NCI-H345 treated with DMSO at 0.1 percent for 48 hours (cell line): ENCODE data around the gene DCLK1.

ENCODE experiments used
- DNase-seq: peaks from one replicate; lab custom pipeline; 2025; ENCODE audit not compliant: unreplicated experiment; lab: John Stamatoyannopoulos, UW

The DCLK1 gene

GRCh38 chr13:35956074-35956473 is 175.1 kb downstream of the DCLK1 start:
- no peak for DNase-seq

DNA sequence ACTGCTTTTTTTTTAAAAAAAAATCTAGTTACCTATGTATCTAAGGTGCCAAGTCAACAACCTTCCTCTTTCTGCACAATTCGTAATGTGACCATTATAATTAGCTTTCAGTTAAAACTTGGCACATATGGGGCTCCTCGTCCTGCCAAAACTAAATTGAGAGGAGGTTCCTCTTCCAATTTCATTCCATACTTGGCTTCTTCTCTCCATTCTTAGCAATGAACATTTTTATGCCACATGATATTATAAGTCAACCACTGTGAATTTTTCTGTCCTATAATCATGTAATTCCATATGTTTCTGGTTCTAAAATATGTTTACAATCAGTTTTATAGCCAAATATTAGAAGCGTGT is 177.0 kb downstream of the DCLK1 start:
- no peak for DNase-seq

GRCh38 chr13:35953537-35954206 is 177.5 kb downstream of the DCLK1 start:
- peak; percentile 90 for DNase-seq

DNA sequence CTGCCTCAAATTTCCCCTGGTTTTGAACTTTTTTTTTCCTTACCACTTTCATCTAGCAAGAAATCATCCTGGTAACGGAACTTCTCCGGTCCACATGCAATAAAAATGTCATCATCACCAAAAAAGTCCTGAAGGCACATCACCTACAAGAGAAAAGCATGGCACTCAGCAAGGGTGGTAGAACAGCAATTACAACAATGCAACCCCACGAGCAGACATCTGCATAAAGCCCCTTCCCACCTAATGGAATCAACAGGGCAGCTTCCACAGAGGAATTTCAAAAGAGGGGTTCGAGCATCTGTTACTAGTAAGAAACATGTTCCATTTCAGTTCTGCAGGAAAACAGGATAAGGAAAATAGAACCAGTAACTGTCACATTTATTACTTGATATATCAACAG is 183.9 kb downstream of the DCLK1 start:
- no peak for DNase-seq

DNA sequence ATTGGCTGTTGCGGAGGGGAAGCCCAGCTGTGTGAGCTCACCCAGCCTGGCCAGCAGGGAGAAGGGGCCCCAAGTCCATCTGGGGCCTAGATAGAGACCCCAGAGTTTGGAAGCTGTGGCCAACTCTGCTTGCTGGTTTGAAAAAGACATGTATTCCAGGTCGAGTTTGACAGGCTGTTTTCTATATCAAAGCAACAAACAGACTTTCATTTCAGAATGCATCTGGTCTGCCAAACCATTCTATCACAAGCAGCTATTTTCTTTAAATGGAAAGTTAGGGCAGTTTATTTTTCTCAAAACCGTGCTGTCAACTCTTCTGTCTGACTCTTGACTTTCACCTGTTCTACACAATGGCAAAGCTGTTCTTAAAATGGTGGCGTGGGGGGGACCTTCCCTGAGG is 185.8 kb downstream of the DCLK1 start:
- DNase-seq = no peak

DNA sequence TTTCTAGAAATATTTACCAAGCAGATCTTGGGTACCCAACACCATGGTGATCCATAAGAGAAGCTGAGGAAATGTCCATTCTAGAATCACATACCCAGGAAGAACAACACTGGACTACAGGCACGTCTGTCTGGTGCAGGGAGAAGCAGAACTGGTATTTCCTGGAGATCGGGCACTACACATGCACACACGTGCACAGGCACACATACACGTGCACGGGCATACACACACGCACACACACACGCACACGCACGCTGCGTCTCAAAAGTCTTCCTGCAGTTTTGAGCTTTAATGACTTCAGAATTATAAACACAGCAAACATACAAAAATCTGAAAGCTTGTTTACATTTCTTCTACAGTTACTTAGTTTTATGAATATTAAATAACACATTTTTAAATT is 189.8 kb downstream of the DCLK1 start:
- DNase-seq = no peak

- no peak for DNase-seq
These were observed 190.4 kb downstream of the DCLK1 start for GRCh38 chr13:35940734-35941133.

GRCh38 chr13:35936246-35936978 is 194.8 kb downstream of the DCLK1 start:
- no peak for DNase-seq

GRCh38 chr13:35930665-35931631 is 200.2 kb downstream of the DCLK1 start:
- DNase-seq = no peak

- DNase-seq = no peak
These were observed 203.6 kb downstream of the DCLK1 start for GRCh38 chr13:35927567-35928021.

- DNase-seq = no peak
These were observed 204.2 kb downstream of the DCLK1 start for GRCh38 chr13:35926859-35927530.

GRCh38 chr13:35925669-35926068 is 205.5 kb downstream of the DCLK1 start:
- no peak for DNase-seq

DNA sequence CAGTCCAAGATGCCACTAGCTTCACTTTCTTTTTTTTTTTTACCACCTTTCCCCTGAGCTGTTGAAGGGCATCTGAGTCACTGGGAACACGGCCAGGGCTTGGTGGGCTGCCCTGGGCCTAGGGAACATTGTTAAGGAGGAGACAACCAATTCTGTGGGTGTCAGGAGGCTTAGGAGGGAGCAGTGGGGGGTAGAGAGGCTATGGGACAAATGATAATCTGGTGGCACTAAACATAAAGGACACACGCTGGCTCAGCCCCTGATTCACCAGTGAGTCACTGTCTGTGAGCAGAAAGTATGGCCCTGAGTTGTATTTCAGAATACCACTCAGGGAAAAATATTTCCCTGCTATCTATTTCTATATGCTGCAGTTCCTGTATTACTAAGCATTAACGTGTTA is 207.8 kb downstream of the DCLK1 start:
- no peak for DNase-seq

DNA sequence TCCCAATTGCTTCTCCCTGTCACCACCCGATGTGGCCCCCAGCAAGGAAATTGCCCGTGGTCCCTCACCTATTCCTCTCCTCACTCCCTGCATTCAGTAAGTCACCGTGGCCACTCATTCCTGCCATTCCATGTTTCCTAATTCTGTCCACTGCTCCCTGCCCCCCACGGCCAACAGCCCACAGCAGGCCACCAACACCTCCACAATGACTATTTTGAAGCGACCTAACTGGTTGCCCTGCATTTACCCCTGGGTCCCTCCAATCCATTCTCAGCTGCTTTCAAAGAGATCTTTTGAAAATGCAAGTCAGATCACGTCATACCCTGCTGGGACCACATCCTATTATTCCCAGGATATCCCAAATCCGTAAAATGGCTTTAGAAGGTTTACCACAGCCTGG is 210.4 kb downstream of the DCLK1 start:
- DNase-seq = no peak

DNA sequence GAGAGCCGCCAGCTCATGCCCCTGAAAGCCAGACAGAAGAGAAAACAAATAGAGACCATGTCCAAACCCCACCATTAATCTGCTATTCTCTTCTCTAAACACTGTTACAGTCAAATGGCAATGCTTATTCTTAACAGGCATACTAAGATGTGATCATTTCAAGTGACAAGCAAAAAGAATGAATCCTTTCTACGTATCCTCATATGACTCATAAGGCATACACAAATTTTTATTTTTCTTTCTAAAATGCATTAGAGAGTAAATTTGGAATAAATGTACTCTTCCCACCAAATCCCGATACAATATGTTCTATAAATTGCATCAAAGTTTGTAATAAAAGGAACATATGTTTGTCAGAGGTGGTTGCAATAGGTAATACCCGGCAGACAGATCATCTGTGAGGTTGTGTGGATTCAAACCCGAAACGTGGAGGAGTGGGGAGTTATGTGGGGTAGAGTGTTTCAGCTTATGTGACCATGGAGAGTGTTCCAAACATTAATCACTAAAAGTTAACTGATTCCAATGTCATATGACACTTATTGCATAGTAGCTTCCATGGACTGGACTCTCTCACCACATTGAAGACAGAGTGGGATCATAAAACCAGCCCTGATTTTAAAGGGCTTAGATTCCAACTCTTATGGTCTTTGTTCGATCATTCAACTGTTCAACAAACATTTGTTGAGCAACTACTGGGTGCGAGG is 213.1 kb downstream of the DCLK1 start:
- no peak for DNase-seq

- DNase-seq = no peak
These were observed 213.8 kb downstream of the DCLK1 start for GRCh38 chr13:35917252-35917941.

GRCh38 chr13:35916146-35916545 is 215.0 kb downstream of the DCLK1 start:
- DNase-seq = no peak

DNA sequence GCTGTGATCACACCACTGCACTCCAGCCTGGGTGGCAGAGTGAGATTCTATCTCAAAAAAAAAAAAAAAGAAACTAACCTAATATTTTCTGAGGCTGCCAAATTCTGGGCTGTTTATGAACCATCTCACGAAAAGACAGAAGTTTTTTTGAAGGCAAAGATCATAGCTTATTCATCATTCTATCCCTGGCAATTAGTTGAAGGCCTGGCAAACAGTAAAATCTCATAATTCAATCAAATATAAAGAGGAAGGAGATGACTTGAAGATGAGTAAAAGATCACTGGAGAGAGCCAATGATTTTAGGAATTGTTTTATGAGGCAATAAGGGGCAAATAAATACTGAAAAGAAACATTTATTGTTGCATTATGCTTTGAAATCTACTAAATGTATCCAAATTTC is 216.5 kb downstream of the DCLK1 start:
- no peak for DNase-seq

DNA sequence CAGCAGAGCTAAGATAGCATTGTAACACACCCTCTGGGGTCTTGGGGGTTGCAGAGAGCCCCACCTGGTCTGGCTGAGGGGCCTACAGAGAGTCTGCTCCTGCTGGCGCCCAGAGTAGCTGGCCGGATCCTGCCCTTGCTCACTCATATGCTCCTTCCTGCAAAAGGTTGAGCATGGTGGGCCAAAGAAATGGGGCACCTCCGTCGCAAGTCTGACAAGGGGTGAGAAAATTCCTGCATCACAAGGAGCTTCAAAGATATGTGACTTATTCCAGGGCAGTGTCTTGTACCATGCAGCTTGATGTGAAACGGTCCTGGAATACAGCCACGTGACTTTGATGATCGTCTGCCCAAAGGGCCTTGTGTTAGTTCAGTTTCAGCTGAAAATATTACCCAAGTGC is 218.3 kb downstream of the DCLK1 start:
- DNase-seq = no peak
